ENCODE data around the gene MACROD2.

GRCh38 chr20:14197097-14197496, 201.8 kb downstream of the MACROD2 start:
- no peak for TF ChIP-seq CTCF (conservative IDR thresholded peaks at IDR 0.05; ENCODE audit: low read depth, low read length)
- TF ChIP-seq EZH2 (IDR thresholded peaks at IDR 0.05; ENCODE audit: borderline replicate concordance, low read depth, low read length, poor library complexity, severe bottlenecking) = no peak
